HepG2 (cell line): ENCODE results near the gene FCER1G. TPM values are rescaled to one million over a fixed set of nuclear protein-coding genes. Genes with fewer than 3 reads are reported as not detected.

Experiments
- CHD4 ChIP-seq: fragments of 200-600 bp; sonication (generic); IDR thresholded peaks from 2 replicates; pipeline ENCODE4 v1.7.0; 2017; ENCODE audit warnings: mild to moderate bottlenecking, low read length, borderline replicate concordance
- ELF4 ChIP-seq: sonication (generic); formaldehyde crosslinking; IDR thresholded peaks from 2 replicates; pipeline ENCODE4 v1.5.0; 2020; ENCODE audit warnings: missing genetic modification reagents, mild to moderate bottlenecking, moderate library complexity, borderline replicate concordance
- GMEB1 ChIP-seq: sonication (generic); formaldehyde crosslinking; IDR thresholded peaks from 2 replicates; pipeline ENCODE4 v1.5.1; 2020; ENCODE audit warnings: missing genetic modification reagents, mild to moderate bottlenecking, borderline replicate concordance
- ONECUT2 ChIP-seq: sonication (generic); formaldehyde crosslinking; IDR thresholded peaks from 2 replicates; pipeline ENCODE4 v1.4.0; 2020; ENCODE audit warnings: missing genetic modification reagents
- PAF1 ChIP-seq: IDR thresholded peaks from 2 replicates; pipeline ENCODE4 v1.6.1; 2016; ENCODE audit warnings: missing genetic modification reagents, missing compliant biosample characterization
- PHF20 ChIP-seq: sonication (generic); formaldehyde crosslinking; IDR thresholded peaks from 2 replicates; pipeline ENCODE4 v1.5.0; 2020; ENCODE audit warnings: mild to moderate bottlenecking, missing genetic modification reagents
- POLR2AphosphoS2 ChIP-seq: IDR thresholded peaks from 2 replicates; pipeline ENCODE4 v1.6.1; 2011; ENCODE audit warnings: low read depth, low read length, improper control_type of control experiment
- RNF2 ChIP-seq: fragments of 450-650 bp; conservative IDR thresholded peaks from 2 replicates; pipeline ENCODE4 v1.6.1; 2016; ENCODE audit warnings: low read depth
- SMAD1 ChIP-seq: sonication (generic); formaldehyde crosslinking; IDR thresholded peaks from 2 replicates; pipeline ENCODE4 v1.4.0; 2020; ENCODE audit warnings: missing genetic modification reagents, low read depth, mild to moderate bottlenecking, borderline replicate concordance
- THYN1 ChIP-seq: sonication (generic); formaldehyde crosslinking; IDR thresholded peaks from 2 replicates; pipeline ENCODE4 v1.8.1; 2023; ENCODE audit warnings: low read depth, mild to moderate bottlenecking, moderate library complexity, missing genetic modification reagents, borderline replicate concordance
- ZBTB14 ChIP-seq: sonication (generic); formaldehyde crosslinking; IDR thresholded peaks from 2 replicates; pipeline ENCODE4 v1.4.0; 2020; ENCODE audit warnings: missing genetic modification reagents
- ZFP36L2 ChIP-seq: sonication (generic); formaldehyde crosslinking; IDR thresholded peaks from 2 replicates; pipeline ENCODE4 v1.4.0; 2020; ENCODE audit warnings: missing genetic modification reagents
- ZNF124 ChIP-seq: sonication (generic); formaldehyde crosslinking; IDR thresholded peaks from 2 replicates; pipeline ENCODE4 v1.4.0; 2020; ENCODE audit warnings: missing genetic modification reagents
- ZNF276 ChIP-seq: sonication (generic); formaldehyde crosslinking; IDR thresholded peaks from 2 replicates; pipeline ENCODE4 v1.4.0; 2020; ENCODE audit warnings: mild to moderate bottlenecking, low read depth, missing genetic modification reagents
- ZNF572 ChIP-seq: sonication (generic); formaldehyde crosslinking; IDR thresholded peaks from 2 replicates; pipeline ENCODE4 v1.5.1; 2020; ENCODE audit warnings: mild to moderate bottlenecking, missing genetic modification reagents
- ZNF772 ChIP-seq: sonication (generic); formaldehyde crosslinking; IDR thresholded peaks from 2 replicates; pipeline ENCODE4 v1.5.0; 2020; ENCODE audit warnings: mild to moderate bottlenecking, missing genetic modification reagents
- polyA plus RNA-seq, 8 experiments: library from polyadenylated mRNA; depleted of rRNA in 3 of 8; stranded (reverse) in 7 of 8; unstranded in 1 of 8; fragments of >200 nt; fragmentation: Illumina TruSeq in 4 of 8; extraction: Trizol in 4 of 8; gene quantifications; 2 replicates each; pipeline versions ENCODE4 v1.2.1 to v1.2.3, GENCODE V29; 2011 to 2016; ENCODE audit warnings: low read depth in 4 of 8, missing spikeins in 1 of 8, mixed read lengths in 1 of 8; ENCODE audit not compliant: insufficient read depth in 1 of 8
- total RNA-seq, 5 experiments: library from RNA; depleted of rRNA; stranded (reverse); fragments of >200 nt; fragmentation: Illumina TruSeq; extraction: Trizol; gene quantifications; 2 replicates each; pipeline ENCODE4 v1.2.3, GENCODE V29; 2016; ENCODE audit warnings: low read depth in 1 of 5
- TF ChIP-seq, protein P1 (sequence below): sonication (generic); formaldehyde crosslinking; IDR thresholded peaks from 2 replicates; pipeline ENCODE4 v1.5.0; 2020; ENCODE audit warnings: missing genetic modification reagents
- TF ChIP-seq, protein P2 (sequence below): sonication (generic); formaldehyde crosslinking; IDR thresholded peaks from 2 replicates; pipeline ENCODE4 v1.4.0; 2020; ENCODE audit warnings: mild to moderate bottlenecking, missing genetic modification reagents

FCER1G gene
- total and polyA plus RNA-seq, 2 of the 13 experiments (the other 11 are each of a cell fraction or from before 2014, with no cell fraction given): 1.3 to 6.4 TPM

GRCh38 chr1:161219078-161219892, 4.2 kb downstream of the FCER1G start (continued):
- TF ChIP-seq, protein P1, sequence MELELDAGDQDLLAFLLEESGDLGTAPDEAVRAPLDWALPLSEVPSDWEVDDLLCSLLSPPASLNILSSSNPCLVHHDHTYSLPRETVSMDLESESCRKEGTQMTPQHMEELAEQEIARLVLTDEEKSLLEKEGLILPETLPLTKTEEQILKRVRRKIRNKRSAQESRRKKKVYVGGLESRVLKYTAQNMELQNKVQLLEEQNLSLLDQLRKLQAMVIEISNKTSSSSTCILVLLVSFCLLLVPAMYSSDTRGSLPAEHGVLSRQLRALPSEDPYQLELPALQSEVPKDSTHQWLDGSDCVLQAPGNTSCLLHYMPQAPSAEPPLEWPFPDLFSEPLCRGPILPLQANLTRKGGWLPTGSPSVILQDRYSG (CRISPR knock-in tag): no peak
- TF ChIP-seq RNF2 (no peak), ZNF276 (CRISPR knock-in tag) (no peak), THYN1 (CRISPR knock-in tag) (no peak), CHD4 (no peak), POLR2AphosphoS2 (no peak), ZBTB14 (CRISPR knock-in tag) (no peak), ZNF572 (CRISPR knock-in tag) (no peak), ZNF772 (CRISPR knock-in tag) (no peak), ZFP36L2 (CRISPR knock-in tag) (no peak), SMAD1 (CRISPR knock-in tag) (no peak), ONECUT2 (CRISPR knock-in tag) (no peak), PAF1 (CRISPR knock-in tag) (peak; percentile 86), PHF20 (no peak), ELF4 (CRISPR knock-in tag) (no peak), GMEB1 (no peak), ZNF124 (CRISPR knock-in tag) (no peak)
- TF ChIP-seq, protein P2, sequence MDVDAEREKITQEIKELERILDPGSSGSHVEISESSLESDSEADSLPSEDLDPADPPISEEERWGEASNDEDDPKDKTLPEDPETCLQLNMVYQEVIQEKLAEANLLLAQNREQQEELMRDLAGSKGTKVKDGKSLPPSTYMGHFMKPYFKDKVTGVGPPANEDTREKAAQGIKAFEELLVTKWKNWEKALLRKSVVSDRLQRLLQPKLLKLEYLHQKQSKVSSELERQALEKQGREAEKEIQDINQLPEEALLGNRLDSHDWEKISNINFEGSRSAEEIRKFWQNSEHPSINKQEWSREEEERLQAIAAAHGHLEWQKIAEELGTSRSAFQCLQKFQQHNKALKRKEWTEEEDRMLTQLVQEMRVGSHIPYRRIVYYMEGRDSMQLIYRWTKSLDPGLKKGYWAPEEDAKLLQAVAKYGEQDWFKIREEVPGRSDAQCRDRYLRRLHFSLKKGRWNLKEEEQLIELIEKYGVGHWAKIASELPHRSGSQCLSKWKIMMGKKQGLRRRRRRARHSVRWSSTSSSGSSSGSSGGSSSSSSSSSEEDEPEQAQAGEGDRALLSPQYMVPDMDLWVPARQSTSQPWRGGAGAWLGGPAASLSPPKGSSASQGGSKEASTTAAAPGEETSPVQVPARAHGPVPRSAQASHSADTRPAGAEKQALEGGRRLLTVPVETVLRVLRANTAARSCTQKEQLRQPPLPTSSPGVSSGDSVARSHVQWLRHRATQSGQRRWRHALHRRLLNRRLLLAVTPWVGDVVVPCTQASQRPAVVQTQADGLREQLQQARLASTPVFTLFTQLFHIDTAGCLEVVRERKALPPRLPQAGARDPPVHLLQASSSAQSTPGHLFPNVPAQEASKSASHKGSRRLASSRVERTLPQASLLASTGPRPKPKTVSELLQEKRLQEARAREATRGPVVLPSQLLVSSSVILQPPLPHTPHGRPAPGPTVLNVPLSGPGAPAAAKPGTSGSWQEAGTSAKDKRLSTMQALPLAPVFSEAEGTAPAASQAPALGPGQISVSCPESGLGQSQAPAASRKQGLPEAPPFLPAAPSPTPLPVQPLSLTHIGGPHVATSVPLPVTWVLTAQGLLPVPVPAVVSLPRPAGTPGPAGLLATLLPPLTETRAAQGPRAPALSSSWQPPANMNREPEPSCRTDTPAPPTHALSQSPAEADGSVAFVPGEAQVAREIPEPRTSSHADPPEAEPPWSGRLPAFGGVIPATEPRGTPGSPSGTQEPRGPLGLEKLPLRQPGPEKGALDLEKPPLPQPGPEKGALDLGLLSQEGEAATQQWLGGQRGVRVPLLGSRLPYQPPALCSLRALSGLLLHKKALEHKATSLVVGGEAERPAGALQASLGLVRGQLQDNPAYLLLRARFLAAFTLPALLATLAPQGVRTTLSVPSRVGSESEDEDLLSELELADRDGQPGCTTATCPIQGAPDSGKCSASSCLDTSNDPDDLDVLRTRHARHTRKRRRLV (CRISPR knock-in tag): no peak
